Upper lobe of left lung (tissue), 6 donors: ENCODE measurements around the gene CHODL. TPM values are rescaled to one million over a fixed set of nuclear protein-coding genes. Genes with fewer than 3 reads are reported as not detected.

Experiments
- ATAC-seq, 2 donors: fragments of 200-7000 bp; cut with Tn5 transposase; one replicate each; pipeline ENCODE4 v1.9.1; 2022; ENCODE audit warnings: mild to moderate bottlenecking in 2 of 2, moderate library complexity in 2 of 2; ENCODE audit not compliant: low FRiP score in 2 of 2
- DNase-seq, 2 donors: peaks; one replicate each; pipeline ENCODE4 v3.0.0-alpha.2; 2019 to 2020
- H3K27ac ChIP-seq, 4 donors: fragments of 200-600 bp; sonication (generic); one replicate each; pipeline ENCODE4 v1.5.1; 2016 to 2019
- H3K27me3 ChIP-seq, 4 donors: fragments of 200-600 bp; sonication (generic); one replicate each; pipeline ENCODE4 v1.5.1; 2017 to 2019
- H3K36me3 ChIP-seq, 4 donors: fragments of 200-600 bp; sonication (generic); one replicate each; pipeline ENCODE4 v1.5.1; 2016 to 2019
- H3K4me1 ChIP-seq, 4 donors: fragments of 200-600 bp; sonication (generic); one replicate each; pipeline ENCODE4 v1.5.1; 2018 to 2019
- H3K4me3 ChIP-seq, 4 donors: fragments of 200-600 bp; sonication (generic); one replicate each; pipeline ENCODE4 v1.5.1; 2017 to 2019; ENCODE audit warnings: mild to moderate bottlenecking in 2 of 4, moderate library complexity in 1 of 4
- H3K9me3 ChIP-seq, 4 donors: fragments of 200-600 bp; sonication (generic); one replicate each; pipeline ENCODE4 v1.5.1; 2018 to 2019
- EP300 ChIP-seq, 4 donors: sonication (generic); formaldehyde crosslinking; IDR thresholded peaks; one replicate each; pipeline ENCODE4 v1.5.1; 2017; ENCODE audit warnings: antibody characterized with exemption in 4 of 4, control low read depth in 2 of 4
- POLR2A ChIP-seq, 4 donors: fragments of 450-650 bp; IDR thresholded peaks; one replicate each; pipeline ENCODE4 v1.5.1; 2016 to 2017; ENCODE audit warnings: antibody characterized with exemption in 4 of 4, mild to moderate bottlenecking in 2 of 4
- POLR2AphosphoS5 ChIP-seq, 2 donors: sonication (generic); formaldehyde crosslinking; IDR thresholded peaks; one replicate each; pipeline ENCODE4 v1.5.1; 2017; ENCODE audit warnings: antibody characterized with exemption in 2 of 2
- WGBS, 2 donors: methylation state at CpG; one replicate each; pipeline ENCODE4 v1.1.5; 2017 to 2018; 5-methylcytosine and 5-hydroxymethylcytosine counted together
- total RNA-seq, 6 donors: library from RNA; depleted of rRNA in 4 of 6; stranded (reverse); fragments of >200 nt in 4 of 6; gene quantifications; one replicate each; pipeline versions ENCODE4 v1.1.0 to v1.2.1, GENCODE V29; 2016 to 2021
- TF ChIP-seq, protein P1 (sequence below), 6 experiments: fragments of 450-650 bp in 4 of 6; fragments of 200-600 bp in 2 of 6; sonication (generic) in 2 of 6; IDR thresholded peaks; one replicate each; pipeline ENCODE4 v1.5.1; 2016 to 2019; ENCODE audit warnings: antibody characterized with exemption in 6 of 6
- donor health status: DM: no; HTN: no; CAD: no; lungs with moderate emphysema.
- donor health status: DM: no; HTN: yes; CAD: no; lungs with severe emphysema.

CHODL gene
- total RNA-seq, 6 donors from 2014 or later, result 0.27 to 0.39 TPM; not detected in 4

DNA sequence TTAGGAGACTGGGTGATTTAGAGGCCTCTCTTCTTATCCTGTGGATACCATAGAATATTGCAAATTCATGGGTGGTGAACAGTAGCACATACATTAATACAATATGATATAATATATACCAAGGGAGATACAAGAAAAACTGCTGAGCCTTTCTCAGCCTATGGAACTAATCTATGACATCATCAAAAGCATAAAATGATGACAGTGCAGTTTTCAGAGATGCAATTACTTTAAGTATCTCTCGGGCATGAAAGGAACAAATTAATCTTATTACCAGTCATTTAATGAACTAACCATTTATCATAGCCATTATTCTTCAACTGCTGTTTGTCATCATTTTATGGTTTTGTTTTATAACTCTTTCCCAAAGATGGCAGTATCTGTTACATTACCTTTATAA is 3.5 kb downstream of the CHODL start:
- Histone ChIP-seq H3K4me3 (no peak overlapping the region), H3K27ac (no peak overlapping the region), H3K36me3 (no peaks in the 10 kb centered on the region), H3K9me3 (no peaks in the 10 kb centered on the region), H3K4me1 (peaks cover 6 to 18% (median 10%) of the 10 kb centered on the region in 4 donors), H3K27me3 (peaks cover 0 to 11% (median 0%) of the 10 kb centered on the region in 4 donors)
- TF ChIP-seq EP300 (IDR thresholded peaks at IDR 0.05) (no peak), POLR2A (IDR thresholded peaks at IDR 0.05) (no peak), POLR2AphosphoS5 (IDR thresholded peaks at IDR 0.05) (no peak)
- TF ChIP-seq, protein P1, sequence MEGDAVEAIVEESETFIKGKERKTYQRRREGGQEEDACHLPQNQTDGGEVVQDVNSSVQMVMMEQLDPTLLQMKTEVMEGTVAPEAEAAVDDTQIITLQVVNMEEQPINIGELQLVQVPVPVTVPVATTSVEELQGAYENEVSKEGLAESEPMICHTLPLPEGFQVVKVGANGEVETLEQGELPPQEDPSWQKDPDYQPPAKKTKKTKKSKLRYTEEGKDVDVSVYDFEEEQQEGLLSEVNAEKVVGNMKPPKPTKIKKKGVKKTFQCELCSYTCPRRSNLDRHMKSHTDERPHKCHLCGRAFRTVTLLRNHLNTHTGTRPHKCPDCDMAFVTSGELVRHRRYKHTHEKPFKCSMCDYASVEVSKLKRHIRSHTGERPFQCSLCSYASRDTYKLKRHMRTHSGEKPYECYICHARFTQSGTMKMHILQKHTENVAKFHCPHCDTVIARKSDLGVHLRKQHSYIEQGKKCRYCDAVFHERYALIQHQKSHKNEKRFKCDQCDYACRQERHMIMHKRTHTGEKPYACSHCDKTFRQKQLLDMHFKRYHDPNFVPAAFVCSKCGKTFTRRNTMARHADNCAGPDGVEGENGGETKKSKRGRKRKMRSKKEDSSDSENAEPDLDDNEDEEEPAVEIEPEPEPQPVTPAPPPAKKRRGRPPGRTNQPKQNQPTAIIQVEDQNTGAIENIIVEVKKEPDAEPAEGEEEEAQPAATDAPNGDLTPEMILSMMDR (IDR thresholded peaks at IDR 0.05), result no peak
- 32 to 81% methylated on average over 1 of the region's 1 CpG for WGBS, 2 donors
- no peak for ATAC-seq
- no peak for DNase-seq

DNA sequence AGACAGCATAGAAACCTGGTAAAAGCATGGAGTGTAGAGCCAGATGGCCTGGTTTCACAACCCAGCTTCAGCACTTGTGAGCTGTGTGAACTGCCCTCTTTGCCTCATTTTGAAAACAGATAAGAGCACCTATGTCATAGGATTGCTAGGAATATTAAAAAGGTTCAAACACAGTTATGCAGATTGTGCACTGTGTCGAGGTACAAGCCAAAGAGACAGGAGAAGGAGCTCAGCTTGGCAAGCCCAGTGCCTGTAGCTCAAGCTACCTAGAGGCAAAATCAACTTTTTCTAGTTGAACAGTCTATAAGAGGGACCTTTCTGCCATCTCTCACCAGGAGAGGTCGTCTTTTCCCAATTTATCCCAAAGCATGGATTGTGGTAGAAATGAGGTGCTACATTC is 5.0 kb downstream of the CHODL start:
- peaks cover 5 to 12% (median 8%) of the 10 kb centered on the region in 4 donors for H3K4me1 ChIP-seq
- no peaks in the 10 kb centered on the region for H3K36me3 ChIP-seq
- WGBS, 2 donors, result 56 to 57% methylated on average over 2 of the region's 2 CpGs
- H3K27me3 ChIP-seq, result peaks cover 0 to 5% (median 0%) of the 10 kb centered on the region in 4 donors
- ATAC-seq (no peak), DNase-seq (no peak)
- H3K4me3 ChIP-seq, result no peak overlapping the region
- no peak for TF ChIP-seq POLR2AphosphoS5 (IDR thresholded peaks at IDR 0.05)
- no peaks in the 10 kb centered on the region for H3K9me3 ChIP-seq
- H3K27ac ChIP-seq, result no peak overlapping the region

DNA sequence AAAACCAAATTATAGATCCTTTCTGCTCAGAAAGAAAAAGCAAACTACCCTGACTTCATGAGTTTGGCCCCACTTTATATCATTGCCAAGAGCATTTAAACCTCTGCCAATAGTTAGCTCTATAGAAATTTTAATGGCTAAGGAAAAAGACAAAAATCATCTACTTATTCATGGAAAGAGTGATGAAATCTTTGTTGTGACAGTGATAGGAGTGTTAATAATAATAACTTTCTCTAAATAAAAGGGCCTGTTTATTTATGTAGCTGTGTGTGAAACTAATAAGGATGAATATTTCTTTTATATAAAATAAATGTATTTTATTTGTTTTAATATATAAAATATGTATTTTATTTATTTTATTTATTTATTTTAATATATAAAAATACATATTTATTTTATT is 6.4 kb downstream of the CHODL start:
- no peak for DNase-seq
- TF ChIP-seq, protein P1 (IDR thresholded peaks at IDR 0.05), result no peak
- no peak for TF ChIP-seq POLR2A (IDR thresholded peaks at IDR 0.05)
- TF ChIP-seq EP300 (IDR thresholded peaks at IDR 0.05), result no peak
- TF ChIP-seq POLR2AphosphoS5 (IDR thresholded peaks at IDR 0.05), result no peak
- no peaks in the 10 kb centered on the region for H3K27me3 ChIP-seq
- no peaks in the 10 kb centered on the region for H3K36me3 ChIP-seq
- no peak overlapping the region for H3K4me3 ChIP-seq
- no peaks in the 10 kb centered on the region for H3K4me1 ChIP-seq
- H3K27ac ChIP-seq, result no peak overlapping the region
- no peak for ATAC-seq
- H3K9me3 ChIP-seq, result no peaks in the 10 kb centered on the region

DNA sequence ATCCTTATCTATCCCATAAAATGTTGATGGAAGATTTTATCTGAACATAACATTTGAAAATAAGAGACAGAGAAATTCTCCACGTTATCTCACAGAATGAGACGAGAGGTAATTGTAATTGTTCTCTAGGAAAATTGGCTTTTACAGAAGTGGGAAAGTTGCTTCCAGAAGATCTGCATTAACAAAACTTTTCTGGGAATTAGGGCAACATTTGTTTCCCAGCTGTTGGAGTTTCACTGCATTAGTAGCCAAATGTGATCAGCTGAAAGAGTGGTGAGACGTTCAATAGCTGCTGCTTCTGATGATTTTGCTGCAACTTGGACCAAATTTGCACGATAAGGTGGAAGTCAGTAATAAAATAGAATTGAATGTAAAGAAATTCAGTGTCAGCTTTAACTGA is 7.6 kb downstream of the CHODL start:
- no peak for ATAC-seq
- no peaks in the 10 kb centered on the region for H3K9me3 ChIP-seq
- DNase-seq, result no peak
- no peaks in the 10 kb centered on the region for H3K27me3 ChIP-seq
- no peak overlapping the region for H3K27ac ChIP-seq
- no peaks in the 10 kb centered on the region for H3K4me1 ChIP-seq
- 69 to 78% methylated on average over 4 of the region's 4 CpGs for WGBS, 2 donors
- no peak overlapping the region for H3K4me3 ChIP-seq
- no peaks in the 10 kb centered on the region for H3K36me3 ChIP-seq
- TF ChIP-seq, protein P1 (IDR thresholded peaks at IDR 0.05), result no peak
- TF ChIP-seq POLR2A (IDR thresholded peaks at IDR 0.05), result no peak
- TF ChIP-seq EP300 (IDR thresholded peaks at IDR 0.05), result no peak
- no peak for TF ChIP-seq POLR2AphosphoS5 (IDR thresholded peaks at IDR 0.05)

DNA sequence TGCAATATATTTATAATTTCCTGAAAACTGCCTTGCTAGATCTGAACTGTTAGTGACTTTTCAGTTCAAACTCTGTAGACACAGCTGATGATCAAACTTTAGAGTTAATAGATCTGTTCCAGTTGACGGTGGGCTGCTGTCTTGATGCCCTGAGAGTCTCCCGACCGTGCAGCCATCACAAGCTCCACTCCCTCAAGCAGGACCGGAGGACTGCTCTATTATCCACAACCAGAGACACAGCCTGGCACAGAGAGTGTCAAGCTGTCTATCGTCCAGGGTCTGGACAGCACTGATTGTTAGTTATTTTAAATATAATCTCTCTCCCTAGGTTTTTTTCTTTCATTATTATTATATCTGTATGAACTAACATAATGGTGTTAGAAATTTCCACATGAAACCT is 8.0 kb downstream of the CHODL start:
- H3K36me3 ChIP-seq, result no peaks in the 10 kb centered on the region
- 73% methylated on average over 5 of the region's 5 CpGs for WGBS, 2 donors
- H3K27ac ChIP-seq, result no peak overlapping the region
- DNase-seq (no peak), ATAC-seq (no peak)
- no peaks in the 10 kb centered on the region for H3K9me3 ChIP-seq
- H3K4me3 ChIP-seq, result no peak overlapping the region
- no peaks in the 10 kb centered on the region for H3K4me1 ChIP-seq
- TF ChIP-seq, protein P1 (IDR thresholded peaks at IDR 0.05), result no peak
- TF ChIP-seq EP300 (IDR thresholded peaks at IDR 0.05) (no peak), POLR2AphosphoS5 (IDR thresholded peaks at IDR 0.05) (no peak), POLR2A (IDR thresholded peaks at IDR 0.05) (no peak)
- H3K27me3 ChIP-seq, result no peaks in the 10 kb centered on the region
